MCF 10A (cell line): ENCODE results near the gene ZNF292. TPM values are rescaled to one million over a fixed set of nuclear protein-coding genes. Genes with fewer than 3 reads are reported as not detected.
A peak's percentile ranks its signal among the peaks of the same experiment; 100 is the strongest.
"Not testable (repeated sequence)": the region's sequence is repeated elsewhere in the genome, so short reads cannot be mapped to it uniquely, and the experiment has no call there.

Source experiments
- BruUV-seq: library from RNA; stranded (reverse); fragments of 400-500 nt; replicated peaks from 2 replicates; lab custom pipeline; 2021; lab: Mats Ljungman, UMichigan
- CTCF ChIA-PET: fragments of 300-600 bp; sonication (Branson Sonifier 250); formaldehyde crosslinking; extraction: SDS; loops from one replicate; lab custom pipeline; 2021; ENCODE audit warnings: antibody characterized with exemption, inconsistent platforms; lab: Yijun Ruan, JAX
- POLR2A ChIA-PET: fragments of 300-600, 350-650 bp; sonication (Branson Sonifier 250); formaldehyde crosslinking; extraction: SDS; loops from one replicate; lab custom pipeline; 2020; ENCODE audit warnings: antibody characterized with exemption, inconsistent platforms; lab: Yijun Ruan, JAX
- DNase-seq: peaks from one replicate; pipeline ENCODE4 v3.0.0-alpha.2; 2018; ENCODE audit not compliant: unreplicated experiment
- H3K27ac Mint-ChIP-seq: one replicate; pipeline ENCODE4 v1.8.0; 2022; ENCODE audit warnings: mild to moderate bottlenecking, low read depth, mixed read lengths; ENCODE audit not compliant: unreplicated experiment
- H3K27me3 Mint-ChIP-seq: one replicate; pipeline ENCODE4 v1.8.0; 2022; ENCODE audit warnings: mixed read lengths; ENCODE audit not compliant: insufficient read depth, unreplicated experiment
- H3K36me3 Mint-ChIP-seq: one replicate; pipeline ENCODE4 v1.8.0; 2022; ENCODE audit warnings: mild to moderate bottlenecking, moderate library complexity, mixed read lengths; ENCODE audit not compliant: insufficient read depth, unreplicated experiment
- H3K4me1 Mint-ChIP-seq: one replicate; pipeline ENCODE4 v1.8.0; 2022; ENCODE audit warnings: mixed read lengths; ENCODE audit not compliant: insufficient read depth, unreplicated experiment
- H3K4me3 Mint-ChIP-seq: one replicate; pipeline ENCODE4 v1.8.0; 2022; ENCODE audit warnings: mild to moderate bottlenecking, moderate library complexity, mixed read lengths; ENCODE audit not compliant: unreplicated experiment
- H3K9me3 Mint-ChIP-seq: one replicate; pipeline ENCODE4 v1.8.0; 2022; ENCODE audit warnings: mixed read lengths; ENCODE audit not compliant: unreplicated experiment
- CTCF ChIP-seq: fragments of 200-600 bp; IDR thresholded peaks from one replicate; pipeline ENCODE4 v1.8.0; 2022; ENCODE audit warnings: antibody characterized with exemption, mild to moderate bottlenecking; ENCODE audit not compliant: unreplicated experiment
- intact Hi-C: fragments of 100-400 bp; cut with micrococcal nuclease; formaldehyde crosslinking; loops from 2 replicates; pipeline ENCODE4 v1.14.1; 2022
- total RNA-seq: library from RNA; stranded (reverse); gene quantifications from 2 replicates; pipeline ENCODE4 v1.2.3, GENCODE V29; 2022

ZNF292 gene
- total RNA-seq, 1 experiment from 2014 or later, result 17.1 TPM

- TF ChIP-seq CTCF, result no peak
- intact Hi-C loops, result loop anchor here (1.0 kb wide), 1 partner anchor 82 kb away; no protein-coding TSS in a partner anchor
- Mint-ChIP-seq H3K27ac (peak overlapping the region; percentile 90), H3K4me1 (peaks cover 6% of the 10 kb centered on the region), H3K27me3 (no peaks in the 10 kb centered on the region), H3K9me3 (no peaks in the 10 kb centered on the region), H3K36me3 (no peaks in the 10 kb centered on the region), H3K4me3 (peak overlapping the region; percentile 85)
- DNase-seq, result peak; percentile 32
- BruUV-seq, result TSS peak; percentile 39
- ChIA-PET CTCF (interaction anchor here (0.7 to 1.3 kb wide), 8 partner anchors 15 to 166 kb away, joined by 3 to 5 read pairs (median 3); no protein-coding TSS in a partner anchor), POLR2A (interaction anchor here (0.5 to 2.1 kb wide), 18 partner anchors 10 to 1807 kb away, joined by 3 to 12 read pairs (median 4); partner anchors contain the start of gene AKIRIN2)
These were observed 764 bp downstream of the ZNF292 start for GRCh38 chr6:87155842-87156815.

- DNase-seq, H3K4me3 Mint-ChIP-seq, H3K27me3 Mint-ChIP-seq, H3K9me3 Mint-ChIP-seq, BruUV-seq, intact Hi-C loops, H3K36me3 Mint-ChIP-seq, H3K27ac Mint-ChIP-seq: not testable (repeated sequence)
- ChIA-PET POLR2A (interaction anchor here (1.0 to 1.3 kb wide), 4 partner anchors 33 to 316 kb away, joined by 3 to 4 read pairs (median 3); no protein-coding TSS in a partner anchor), CTCF (interaction anchor here (0.7 to 1.2 kb wide), 4 partner anchors 10 to 91 kb away, joined by 3 to 4 read pairs (median 3); no protein-coding TSS in a partner anchor)
- H3K4me1 Mint-ChIP-seq, result peaks cover 12% of the 10 kb centered on the region
These were observed 2.2 kb downstream of the ZNF292 start for GRCh38 chr6:87157596-87157995.

- DNase-seq, result no peak
- Mint-ChIP-seq H3K36me3 (no peaks in the 10 kb centered on the region), H3K4me3 (no peak overlapping the region), H3K27me3 (no peaks in the 10 kb centered on the region), H3K4me1 (peaks cover 30% of the 10 kb centered on the region), H3K27ac (no peak overlapping the region), H3K9me3 (no peaks in the 10 kb centered on the region)
- CTCF ChIA-PET, result interaction anchor here (1.3 kb wide), 1 partner anchor 22 kb away, joined by 4 read pairs; no protein-coding TSS in a partner anchor
- no TSS peak for BruUV-seq
- POLR2A ChIA-PET, result no interaction called here
- intact Hi-C loops, result no loop called here
- TF ChIP-seq CTCF, result no peak
These were observed 5.9 kb downstream of the ZNF292 start for GRCh38 chr6:87161299-87161698.

GRCh38 chr6:87164004-87164403 is 8.6 kb downstream of the ZNF292 start:
- no peak for TF ChIP-seq CTCF
- ChIA-PET POLR2A (no interaction called here), CTCF (no interaction called here)
- no TSS peak for BruUV-seq
- no peaks in the 10 kb centered on the region for H3K9me3 Mint-ChIP-seq
- H3K36me3 Mint-ChIP-seq, result no peaks in the 10 kb centered on the region
- no peak overlapping the region for H3K4me3 Mint-ChIP-seq
- DNase-seq, result no peak
- no peaks in the 10 kb centered on the region for H3K27me3 Mint-ChIP-seq
- H3K27ac Mint-ChIP-seq, result no peak overlapping the region
- intact Hi-C loops, result no loop called here
- H3K4me1 Mint-ChIP-seq, result peaks cover 25% of the 10 kb centered on the region
